ENCODE data around the gene MYT1.

Gene MYT1

DNA sequence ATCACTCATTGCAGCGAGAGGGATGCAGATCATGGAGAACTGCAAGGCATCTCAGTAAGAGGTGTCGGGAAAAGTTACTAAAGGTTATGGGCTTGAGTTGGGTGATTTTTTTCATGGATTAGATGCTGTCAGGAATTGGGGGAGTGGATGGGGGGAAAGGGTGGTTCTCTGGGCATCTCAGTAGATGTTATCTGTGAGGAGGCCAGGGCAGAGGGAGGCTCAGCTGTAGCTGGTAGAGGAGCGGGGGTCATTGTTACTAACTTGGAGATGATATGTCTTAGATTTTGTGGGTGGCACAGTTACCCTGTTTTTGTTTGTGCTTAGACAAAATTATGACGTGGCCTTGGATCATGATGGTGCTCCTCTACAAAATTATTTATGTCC is 88.7 kb downstream of the MYT1 start:
- no peak for DNase-seq

DNA sequence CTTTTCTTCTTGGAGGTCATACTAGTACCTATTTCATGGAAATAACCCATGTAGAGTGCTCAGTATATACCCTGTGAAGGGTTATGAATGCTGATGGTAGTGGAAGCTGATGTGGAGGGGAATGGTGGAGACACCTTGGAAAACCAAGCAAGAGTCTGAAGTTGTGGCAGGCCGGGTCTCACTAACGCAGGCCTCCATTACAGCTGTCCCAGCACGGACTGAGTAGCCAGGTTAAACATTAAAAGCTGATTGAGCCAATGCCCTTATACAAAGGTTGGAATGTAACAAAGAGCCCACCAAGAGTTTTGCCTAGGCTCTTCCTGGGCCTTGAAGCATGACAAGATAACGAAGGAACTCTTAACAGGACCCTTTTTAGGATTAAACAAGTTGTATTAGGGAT is 89.2 kb downstream of the MYT1 start:
- DNase-seq: no peak

- no peak for DNase-seq
These were observed 89.9 kb downstream of the MYT1 start for GRCh38 chr20:64254156-64254555.

GRCh38 chr20:64254571-64255360 is 90.5 kb downstream of the MYT1 start:
- DNase-seq: no peak

DNA sequence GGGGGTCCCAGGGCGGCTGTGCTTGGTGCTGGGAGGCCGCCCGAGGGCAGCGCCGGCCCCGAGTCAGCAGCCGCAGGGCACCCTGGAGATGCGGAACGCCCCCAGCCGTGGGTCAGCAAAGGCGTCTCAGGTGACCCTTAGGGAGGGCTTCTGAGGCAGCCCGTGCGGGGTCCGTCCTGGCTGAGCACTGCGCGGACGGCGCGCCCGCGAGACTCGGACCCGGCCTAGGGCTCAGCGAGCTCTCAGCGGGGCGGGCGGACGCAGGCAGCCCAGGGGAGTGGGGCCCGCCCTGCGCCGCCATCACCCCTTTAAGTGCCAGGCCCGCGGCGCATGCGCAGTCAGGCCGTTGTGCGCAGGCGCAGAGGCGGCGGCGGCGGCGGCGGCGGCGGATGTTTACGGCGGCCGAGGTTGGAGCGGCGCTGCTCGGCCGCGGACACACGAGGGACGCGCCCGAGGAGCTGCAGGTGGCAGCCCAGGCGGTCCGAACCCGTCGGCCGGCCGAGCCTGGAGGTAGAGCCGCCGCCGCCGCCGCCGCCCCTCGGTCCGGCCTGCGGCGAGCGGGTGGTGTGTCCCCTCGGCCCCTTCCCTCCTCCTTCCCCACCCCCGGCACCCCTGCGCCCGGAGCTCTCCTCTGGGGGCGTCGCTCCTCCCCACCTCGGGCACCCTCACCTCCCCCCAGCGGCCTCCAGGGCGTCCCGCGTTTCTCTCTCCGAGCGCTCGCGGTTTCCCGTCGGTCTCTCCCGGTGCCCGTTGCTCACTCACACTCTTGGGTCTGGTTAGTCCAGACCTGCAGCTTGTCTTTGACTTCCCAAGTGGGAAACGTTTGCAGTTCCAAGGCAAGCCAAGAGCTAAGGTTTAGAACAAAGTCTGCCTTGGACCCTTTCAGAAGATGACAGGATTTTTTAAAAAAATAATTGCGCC is 91.4 kb downstream of the MYT1 start, which contains the start of gene PCMTD2:
Gene PCMTD2 (plus strand): TSS at position 388 of the 921 bp plus-strand sequence. CDS start 4,218 bp downstream, outside the sequence.
- no peak for DNase-seq

DNA sequence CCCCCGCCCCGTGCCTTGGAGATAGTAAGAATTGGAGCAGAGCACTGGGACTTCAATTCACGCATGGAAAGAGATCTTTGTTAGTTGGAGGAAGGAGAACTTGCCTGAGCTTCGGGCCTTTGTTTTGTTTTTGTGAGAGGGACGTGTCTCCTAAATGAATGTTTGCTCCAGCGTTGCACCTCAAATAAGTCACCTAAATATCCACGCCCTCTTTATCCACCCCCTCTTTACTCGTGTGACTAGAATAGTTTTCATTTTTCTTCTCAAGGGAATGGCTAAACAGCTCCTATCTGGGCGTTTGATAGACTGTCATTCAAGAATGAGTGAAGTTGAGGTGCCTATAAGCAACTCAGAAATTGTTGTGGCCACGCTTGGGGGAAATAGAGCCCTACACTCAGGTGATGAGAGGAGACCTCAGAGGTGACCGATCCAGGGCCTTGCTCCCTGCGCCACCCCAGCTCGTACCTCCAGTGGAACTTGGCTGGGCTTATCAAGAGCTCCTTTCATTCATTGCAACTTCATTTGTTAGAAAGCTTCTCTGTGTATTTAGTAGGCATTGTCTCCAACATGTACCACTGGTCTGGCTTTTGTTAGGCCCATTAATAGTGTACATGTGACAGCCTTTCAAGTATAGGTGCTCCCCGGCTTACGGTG is 92.2 kb downstream of the MYT1 start:
- no peak for DNase-seq

DNA sequence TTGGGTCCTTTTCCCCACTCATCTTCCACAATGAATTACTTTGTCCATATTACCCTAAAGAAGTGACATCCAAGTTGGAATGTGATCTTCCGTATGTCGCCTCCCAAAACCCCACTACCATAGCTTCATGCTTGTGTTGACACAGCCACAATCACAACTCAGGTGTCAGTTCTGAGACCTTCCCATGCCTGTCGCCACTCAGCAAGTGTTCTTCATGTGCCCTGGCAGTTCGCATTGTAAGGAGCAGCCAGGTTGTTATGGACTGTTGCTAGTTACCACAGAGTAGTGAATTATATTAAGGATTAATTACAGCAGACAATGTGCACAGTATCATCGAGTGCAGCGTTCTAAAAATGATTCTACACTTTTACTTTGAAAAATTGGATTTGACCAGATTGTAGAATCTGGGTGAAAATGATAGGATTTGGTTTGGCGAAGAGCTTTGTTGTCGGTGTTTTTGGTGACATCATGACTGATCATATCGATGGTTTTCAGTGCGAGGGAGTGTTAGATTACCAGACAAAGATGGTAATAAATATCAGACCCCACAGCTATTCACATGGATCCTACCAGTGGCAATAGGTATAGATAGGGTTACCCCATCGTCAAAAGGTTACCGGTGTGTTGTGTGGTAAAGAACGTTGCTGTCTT is 93.0 kb downstream of the MYT1 start:
- no peak for DNase-seq

DNA sequence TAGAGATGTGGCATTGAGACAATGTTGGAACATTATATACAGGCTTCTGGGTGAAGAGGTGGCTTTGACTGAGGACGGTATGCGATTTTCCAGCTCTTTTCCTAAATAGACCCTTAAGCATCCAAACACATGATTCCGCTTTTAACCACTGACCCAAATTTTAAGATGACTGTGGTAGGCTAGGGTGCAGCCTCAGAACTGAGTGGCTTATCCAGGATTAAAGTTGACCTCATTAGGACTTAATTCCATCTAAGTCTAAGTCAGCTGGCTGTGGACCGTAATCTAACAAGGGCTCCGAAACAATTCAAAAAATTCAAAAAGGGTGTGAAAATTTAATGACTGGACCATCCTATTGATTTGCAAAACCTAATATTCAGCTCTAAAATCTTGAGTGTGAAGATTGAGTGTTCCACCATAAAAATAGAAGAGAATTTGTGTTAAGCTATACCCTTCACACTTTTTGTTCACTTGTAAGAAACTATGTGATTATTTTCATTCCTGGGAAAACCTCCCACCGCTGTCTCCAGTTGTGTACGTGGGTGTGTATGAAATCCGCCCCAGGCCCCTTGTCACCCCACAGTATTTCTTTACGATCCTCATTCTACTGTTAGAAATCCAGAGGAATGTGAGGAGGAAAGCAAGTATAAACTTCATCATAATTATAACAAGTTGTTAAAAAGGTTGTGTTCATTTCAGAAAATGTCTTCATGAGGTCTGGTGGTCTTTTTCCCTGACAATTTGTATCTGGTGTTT is 94.0 kb downstream of the MYT1 start:
- no peak for DNase-seq

- no peak for DNase-seq
These were observed 96.0 kb downstream of the MYT1 start for GRCh38 chr20:64260239-64260638.

DNA sequence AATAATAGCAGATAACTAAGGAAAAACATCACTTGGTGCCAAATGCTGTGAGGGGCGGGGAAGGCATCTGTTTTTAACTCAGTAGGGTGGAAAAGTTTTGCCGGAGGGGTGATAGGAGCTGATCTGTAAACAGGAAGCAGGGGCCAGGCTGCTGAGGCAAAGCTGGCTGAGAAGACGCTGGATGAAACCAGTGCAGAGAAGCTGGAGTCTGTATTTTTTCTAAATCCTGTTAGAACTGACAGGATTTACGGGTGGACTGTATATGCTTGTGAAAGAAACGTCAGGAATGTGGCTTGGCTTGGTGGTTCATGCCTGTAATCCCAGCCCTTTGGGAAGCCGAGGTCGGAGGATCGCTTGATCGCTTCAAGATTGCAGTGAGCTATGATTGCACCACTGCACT is 96.9 kb downstream of the MYT1 start:
- no peak for DNase-seq

DNA sequence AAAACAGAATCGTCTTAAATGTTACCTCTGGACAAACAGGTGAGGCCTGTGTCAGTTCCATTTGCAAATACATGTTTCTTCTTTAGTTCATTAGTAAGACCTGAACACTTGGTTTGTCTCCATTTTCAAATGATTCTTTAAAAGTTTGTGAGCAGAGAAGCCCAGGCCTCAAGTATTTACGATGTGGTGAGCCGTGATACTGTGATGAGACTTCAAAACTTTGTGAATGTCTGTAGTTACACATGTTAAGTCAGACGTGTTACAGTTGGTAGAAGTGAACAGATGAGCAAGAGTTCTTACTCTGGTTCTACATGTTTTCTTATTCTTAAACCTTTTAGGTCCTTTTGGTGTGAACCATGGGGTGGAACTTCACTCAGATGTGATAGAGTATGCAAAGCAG is 99.8 kb downstream of the MYT1 start:
- no peak for DNase-seq

DNA sequence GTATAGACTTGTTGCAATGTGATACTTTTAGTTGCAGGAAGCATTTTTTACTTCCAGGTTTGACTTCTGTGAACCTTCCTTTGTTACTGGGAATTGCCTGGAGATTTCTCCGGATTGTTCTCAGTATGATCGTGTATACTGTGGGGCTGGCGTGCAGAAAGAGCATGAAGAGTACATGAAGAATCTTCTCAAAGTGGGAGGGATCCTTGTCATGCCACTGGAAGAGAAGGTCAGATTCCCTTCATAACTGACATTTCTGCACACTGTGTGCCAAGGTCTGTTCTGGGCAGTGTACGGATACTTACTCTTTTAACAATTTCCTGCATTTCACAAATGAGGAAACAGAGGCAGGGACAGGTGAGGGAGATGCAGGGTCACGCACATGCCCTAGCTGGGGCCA is 100.9 kb downstream of the MYT1 start:
- DNase-seq: no peak

DNA sequence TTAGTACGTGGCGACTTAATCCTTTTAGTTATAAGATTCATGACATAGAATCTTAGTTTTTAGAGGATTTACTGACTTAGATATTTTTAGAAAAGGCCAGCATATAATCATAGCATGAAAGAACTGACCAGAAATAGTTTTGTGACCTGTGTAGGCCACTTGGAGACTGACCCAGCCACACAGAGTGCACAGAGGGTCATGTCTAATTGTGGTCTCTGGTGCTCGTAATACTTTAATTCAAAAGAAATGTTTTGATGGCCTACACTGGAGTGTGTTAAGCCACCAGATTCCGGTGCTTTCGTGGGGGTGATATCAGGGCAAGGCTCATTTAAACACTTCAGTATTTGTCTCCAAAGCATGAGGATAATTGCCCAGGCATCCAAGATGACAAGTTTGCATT is 102.7 kb downstream of the MYT1 start:
- no peak for DNase-seq

DNA sequence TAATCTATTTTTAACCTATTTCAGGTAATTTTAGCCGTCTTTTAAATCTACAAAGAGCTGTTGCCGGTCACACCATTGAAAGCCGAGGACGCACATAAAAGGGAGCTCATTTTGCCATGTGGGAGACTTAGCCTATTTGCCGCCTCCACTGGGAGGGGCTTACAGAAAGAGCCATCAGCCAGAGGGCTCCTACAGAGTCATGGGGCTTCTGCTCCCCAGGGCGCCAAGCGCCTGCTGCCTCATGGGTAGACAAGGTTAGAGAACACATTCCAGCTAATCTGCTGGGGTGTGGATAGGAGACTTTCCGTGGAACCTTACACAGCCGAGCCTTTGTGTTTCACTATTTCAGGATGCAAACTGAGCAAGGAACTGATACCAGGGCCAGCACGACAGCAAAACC is 103.9 kb downstream of the MYT1 start:
- DNase-seq: no peak

- DNase-seq: no peak
These were observed 105.6 kb downstream of the MYT1 start for GRCh38 chr20:64269604-64270411.

DNA sequence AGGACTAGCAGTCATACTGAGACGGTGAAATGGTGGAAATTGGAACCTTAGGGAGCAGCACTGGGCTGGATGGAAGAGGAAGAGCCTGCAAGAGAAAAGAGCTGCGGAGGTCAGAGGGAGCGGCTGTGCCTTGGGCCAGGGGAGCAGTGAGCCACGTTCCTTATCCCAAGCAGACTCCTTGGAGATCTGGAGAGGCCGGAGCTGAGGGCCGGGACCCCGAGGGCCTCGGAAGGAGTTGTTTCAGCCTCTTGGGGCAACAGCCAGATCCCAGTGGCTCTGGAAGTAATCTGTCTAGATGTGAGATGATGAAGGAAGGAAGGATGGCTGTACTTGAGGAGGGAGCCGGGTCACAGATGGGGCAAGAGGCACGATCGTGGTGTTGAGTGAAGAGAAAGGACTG is 107.4 kb downstream of the MYT1 start:
- no peak for DNase-seq

GRCh38 chr20:64273109-64273508 is 108.9 kb downstream of the MYT1 start:
- DNase-seq: no peak

GRCh38 chr20:64276817-64277216 is 112.6 kb downstream of the MYT1 start:
- DNase-seq: no peak

GRCh38 chr20:64277571-64278316 is 113.5 kb downstream of the MYT1 start:
- DNase-seq: no peak

GRCh38 chr20:64278317-64278681 is 114.0 kb downstream of the MYT1 start:
- no peak for DNase-seq
